HG03521 (cell line): Measurements from ENCODE around the gene MEP1B.
"Not testable (repeated sequence)": the region's sequence is repeated elsewhere in the genome, so short reads cannot be mapped to it uniquely, and the experiment has no call there.

ENCODE experiments used
- ATAC-seq: cut with Tn5 transposase; IDR thresholded peaks from one replicate; pipeline ENCODE4 v1.9.1; 2021; ENCODE audit warnings: mild to moderate bottlenecking, moderate library complexity; ENCODE audit not compliant: unreplicated experiment

MEP1B gene

DNA sequence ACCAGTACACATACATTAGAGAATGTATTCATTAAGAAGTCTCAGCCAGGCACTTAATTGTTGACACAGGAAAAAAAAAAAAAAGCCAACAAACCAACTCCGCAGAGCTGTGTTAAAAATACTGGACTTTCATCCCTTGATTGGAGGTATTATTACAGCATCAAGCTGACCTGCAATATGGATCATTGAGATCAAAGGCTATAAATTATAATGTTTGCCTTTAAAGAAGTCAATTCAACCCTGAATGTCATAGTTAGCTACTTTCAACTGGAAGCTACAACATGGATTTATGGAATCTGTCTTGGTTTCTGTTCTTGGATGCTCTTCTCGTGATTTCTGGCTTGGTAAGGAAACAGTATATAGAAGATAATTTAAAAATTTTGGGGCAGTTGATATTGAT, at the start of gene MEP1B:
Gene MEP1B, plus strand, starts transcription at position 250 of the 400 bp plus-strand sequence. Its CDS starts 32 bp downstream, at position 282.
- no peak for ATAC-seq

DNA sequence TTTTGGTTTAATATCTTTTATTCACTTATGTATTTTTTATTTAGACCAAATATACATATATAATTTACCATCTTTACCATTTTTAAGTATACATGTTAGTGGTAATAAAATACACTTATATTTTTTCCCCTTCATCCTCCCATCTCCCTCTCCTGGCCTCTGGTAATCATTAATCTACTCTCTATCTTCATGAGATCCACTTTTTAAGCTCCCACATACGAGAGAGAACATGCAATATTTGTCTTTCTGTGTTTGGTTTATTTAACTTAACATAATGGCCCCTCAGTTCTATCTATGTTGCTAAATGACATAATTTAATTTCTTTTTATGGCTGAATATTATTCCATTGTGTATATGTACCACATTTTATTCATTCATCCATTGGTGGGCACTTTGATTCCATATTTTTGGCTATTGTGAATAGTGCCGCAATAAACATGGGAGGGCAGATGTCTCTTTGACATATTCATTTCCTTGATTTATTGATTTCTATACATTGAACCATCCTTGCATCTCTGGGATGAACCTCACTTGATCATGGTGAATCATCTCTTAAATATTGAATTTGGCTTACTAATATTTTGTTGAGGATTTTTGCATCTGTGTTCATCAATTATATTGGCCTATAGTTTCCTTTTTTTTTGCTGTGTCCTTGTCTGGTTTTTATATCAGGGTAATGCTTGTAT, 41.5 kb upstream of the MEP1B start:
- ATAC-seq, result no peak

DNA sequence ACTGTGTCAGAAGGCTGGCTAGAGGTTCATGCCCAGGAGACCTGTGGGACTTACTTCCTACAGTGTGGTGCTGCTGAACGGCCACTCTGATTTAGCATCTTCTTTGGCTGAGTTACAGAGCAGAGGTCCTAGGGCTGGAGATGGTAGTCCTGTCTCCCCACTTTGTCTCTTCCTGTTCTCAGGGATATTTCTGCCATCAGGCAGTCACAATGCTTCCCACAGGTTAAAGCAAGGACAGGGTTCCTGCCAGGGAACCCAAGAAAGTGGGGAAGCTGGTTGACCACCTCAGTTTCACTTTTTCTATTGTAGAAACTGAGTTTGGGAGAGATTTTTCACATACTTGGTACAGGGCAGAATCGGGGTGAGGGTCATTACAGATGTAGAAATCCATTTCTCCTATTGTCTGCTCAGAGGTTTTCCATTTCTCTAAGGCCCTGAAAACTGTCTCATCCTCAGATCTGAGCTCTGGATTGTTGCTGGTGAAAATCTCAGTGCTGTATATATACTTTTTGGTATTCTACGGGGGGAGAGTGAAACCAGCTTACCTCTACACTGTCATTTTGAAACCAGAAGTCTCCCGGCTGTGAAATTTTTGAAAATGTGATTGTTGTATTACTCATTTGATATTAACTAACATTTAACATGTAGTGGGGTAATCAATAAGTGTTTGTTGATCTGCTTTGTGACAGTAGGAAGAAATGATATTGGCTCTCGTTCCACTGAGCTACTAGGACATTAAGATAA, 37.0 kb upstream of the MEP1B start:
- peak; percentile 87 for ATAC-seq

DNA sequence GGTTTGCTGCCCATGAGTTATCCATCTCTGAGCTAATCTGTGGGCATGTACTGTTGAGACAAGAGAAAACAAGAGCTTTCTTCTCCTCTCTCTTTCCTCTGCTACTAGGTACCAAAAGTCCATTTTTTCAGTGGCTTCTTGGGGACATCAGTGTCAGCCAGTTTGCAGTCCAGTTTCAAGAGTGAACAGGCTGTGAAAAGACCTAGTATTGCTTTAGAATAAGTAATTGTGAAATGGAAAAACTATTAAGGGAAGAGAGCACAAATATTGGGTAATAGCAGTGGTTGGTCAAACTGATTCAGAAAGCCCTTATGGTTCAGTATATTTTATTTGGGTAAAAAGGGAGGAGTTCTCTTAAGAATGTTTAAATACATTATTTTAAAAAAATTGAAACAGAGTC, 33.0 kb upstream of the MEP1B start:
- no peak for ATAC-seq

DNA sequence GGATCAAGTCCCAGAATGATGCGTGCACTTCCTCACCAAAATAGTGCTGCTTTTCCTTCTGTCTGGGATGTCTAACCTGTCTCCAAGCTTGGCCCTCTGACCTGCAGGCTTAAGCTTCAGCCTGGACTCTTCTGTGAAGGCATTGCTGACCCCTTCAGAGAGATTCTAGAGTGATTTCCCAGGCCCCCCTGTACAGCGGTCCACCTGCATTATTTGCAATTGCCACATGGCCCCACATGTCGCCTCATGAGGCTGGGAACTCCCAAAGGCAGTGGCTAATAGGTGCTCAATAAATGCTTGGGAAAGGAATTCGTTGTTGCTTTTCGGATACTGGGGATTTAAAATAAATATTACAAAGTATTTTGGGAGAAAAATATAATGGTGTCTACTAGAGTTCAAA, 32.3 kb upstream of the MEP1B start:
- ATAC-seq, result no peak

DNA sequence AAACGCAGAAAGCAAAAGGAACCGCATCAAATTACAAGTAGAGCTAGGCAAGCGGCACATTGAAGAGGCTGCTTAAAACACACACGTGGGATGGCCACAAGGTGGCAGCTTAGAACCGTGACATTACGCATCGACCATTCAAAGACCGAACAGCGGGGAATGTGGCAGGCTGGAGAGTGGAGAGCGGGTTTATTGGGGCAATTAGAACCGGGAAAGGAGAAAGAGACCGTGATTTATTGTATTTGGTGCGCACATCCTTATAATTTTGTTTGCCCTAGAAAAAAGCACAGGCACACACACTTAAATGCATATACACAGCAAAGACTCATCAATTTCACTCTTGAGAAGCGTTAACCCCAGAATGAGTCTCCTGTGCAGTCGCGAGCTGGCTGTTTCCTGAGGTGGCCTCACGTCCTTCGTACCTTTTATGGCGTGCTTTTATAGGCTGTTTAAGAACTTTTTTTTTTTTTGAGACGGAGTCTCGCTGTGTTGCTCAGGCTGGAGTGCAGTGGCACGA, 31.7 kb upstream of the MEP1B start:
- peak; percentile 81 for ATAC-seq

DNA sequence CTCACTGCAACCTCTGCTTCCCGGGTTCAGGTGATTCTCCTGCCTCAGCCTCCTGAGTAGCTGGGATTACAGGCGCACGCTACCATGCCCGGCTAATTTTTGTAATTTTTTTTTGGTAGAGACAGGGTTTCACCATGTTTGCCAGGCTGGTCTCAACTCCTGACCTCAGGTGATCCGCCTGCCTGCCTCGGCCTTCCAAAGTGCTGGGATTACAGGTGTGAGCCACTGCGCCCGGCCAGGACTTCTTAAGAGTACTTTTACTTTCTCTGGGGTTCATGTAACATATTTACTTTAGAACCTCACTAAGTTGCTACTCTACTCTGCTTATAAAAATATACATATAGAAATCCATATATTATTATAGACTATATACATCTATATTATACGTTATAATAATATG, 31.2 kb upstream of the MEP1B start:
- not testable (repeated sequence) for ATAC-seq

DNA sequence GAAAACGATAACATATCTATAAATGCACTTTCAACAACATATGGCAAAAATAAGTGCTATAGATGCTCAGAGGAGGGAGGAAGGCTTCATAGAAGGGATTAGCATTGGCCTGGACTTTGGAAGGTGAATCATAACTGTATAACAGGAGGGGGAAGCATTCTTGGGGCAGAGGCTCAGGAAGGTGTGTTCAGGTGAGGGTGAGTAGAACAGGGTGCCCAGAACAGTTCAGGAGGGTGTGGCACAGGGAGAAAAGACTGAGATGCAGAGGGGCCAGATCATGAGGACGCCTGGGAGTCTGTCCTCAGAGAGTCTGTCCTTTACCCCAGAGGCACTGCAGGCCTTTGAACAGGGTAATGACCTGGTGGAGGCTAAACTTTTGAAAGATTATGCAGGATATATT, 29.3 kb upstream of the MEP1B start:
- no peak for ATAC-seq

DNA sequence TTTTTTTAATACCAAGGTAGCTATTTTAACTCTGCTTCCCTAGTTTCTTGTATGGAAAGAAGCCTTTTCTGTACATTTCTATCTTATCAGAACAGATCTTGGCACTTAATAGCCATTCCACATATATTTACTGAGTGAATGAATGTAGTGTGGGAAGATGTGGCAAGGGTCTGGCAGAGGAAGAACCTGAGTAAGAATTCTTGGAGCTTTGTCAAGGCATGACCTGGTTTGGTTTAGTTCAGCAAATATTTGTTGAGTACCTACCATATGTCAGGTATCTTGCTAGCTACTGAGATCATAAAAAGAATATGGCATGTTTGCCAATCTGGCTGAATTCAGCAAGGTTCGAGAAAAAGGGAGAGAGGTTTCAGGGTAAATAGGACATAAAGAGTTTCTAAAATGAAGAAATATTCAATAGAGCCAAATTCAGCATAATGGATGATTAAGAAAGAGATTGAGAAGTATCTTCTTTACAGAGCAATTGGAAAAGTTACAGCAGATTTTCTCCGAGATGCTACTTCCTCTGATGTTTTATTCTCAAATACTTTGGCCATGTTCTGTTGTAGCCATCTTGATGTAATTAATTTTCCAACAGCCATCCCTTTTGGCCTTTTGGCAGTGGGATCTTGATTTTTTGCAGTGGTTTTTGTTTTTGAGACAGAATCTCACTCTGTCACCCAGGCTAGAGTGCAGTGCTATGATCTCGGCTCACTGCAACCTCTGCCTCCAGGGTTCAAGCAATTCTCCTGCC, 21.7 kb upstream of the MEP1B start:
- no peak for ATAC-seq

DNA sequence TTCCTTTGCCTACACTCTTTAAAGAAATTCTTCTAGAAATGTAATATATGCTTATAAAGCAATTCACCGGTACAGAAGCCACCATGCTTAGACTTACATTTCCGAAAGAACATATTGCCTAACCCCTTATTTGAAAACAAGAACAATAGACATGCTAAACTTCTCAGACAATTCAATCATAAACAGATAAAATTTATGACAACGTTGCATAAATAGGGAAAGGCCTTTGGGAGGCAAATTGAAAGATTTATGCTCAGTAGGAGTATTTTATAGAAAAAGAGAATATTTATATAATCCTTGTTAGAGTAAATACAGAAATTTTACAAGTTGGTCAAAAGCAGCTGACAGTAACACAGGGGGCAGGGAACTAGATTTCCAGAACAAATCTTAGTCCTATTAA, 16.2 kb upstream of the MEP1B start:
- ATAC-seq, result no peak

DNA sequence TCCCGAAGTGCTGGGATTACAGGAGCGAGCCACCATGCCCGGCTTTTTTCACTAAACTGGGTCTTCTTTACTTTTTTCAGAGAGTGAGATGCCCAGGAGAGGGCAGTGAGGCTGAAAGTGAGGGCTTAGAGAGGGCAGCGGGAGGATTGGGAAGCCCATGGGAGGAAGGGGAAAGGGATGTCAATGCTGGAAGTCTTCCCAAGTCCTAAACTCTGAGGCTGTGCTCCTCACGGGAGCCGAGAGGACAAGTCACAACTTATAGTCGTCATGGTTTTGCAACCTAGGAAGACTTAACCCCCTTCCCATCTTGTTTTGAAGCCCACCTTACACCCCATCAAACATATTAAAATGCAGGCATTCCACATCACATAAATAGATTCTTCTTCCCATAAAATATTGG, 15.1 kb upstream of the MEP1B start:
- ATAC-seq, result no peak

DNA sequence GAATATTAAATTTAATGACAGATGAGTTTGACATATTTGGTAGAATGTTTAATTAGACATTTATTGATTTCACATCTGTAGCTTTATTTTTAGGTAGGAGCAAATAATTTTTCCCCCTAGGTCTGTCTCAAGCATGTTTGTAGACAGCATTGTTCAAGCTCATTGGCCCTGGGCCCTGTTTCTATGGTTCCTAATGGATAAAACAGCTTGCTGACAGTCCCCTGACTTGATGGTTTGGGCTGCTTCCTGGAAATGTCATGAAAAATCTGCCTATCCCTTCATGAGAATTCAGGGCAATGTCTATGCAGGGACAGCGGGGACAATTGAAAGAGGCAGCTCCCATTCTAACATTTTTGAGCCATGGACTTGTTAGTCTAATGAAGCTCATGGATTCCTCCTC, 14.6 kb upstream of the MEP1B start:
- no peak for ATAC-seq

DNA sequence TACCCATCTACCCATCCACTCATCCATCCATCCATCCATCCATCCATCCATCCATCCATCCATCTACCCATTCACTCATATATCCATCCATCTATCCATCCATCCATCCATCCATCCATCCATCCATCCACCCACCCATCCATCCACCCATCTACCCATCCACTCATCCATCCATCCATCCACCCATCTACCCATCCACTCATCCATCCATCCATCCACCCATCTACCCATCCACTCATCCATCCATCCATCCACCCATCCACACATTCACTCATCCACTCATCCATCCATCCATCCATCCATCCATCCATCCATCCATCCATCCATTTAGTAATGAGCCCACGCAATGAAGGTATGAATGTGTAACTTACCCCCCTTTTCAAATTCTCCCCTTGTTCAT, 13.1 kb upstream of the MEP1B start:
- ATAC-seq, result not testable (repeated sequence)

DNA sequence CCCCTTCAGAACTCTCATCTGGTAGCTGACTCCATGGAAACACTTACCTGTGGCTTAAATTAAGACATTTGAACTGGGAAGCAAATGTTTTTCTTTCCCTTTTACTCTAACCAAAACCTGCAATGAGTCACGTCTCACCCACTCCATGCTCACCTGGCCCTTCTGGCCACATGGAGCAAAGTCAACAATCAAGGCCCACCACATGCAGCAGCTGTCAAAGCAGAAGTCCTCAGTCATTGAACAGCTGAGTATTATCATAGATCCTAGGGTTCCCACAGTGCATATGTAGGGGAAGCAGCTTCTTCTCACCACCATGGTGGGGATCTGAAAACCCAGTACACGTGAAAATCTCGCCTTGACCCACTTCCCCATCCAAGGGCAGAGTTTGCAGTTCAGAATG, 12.3 kb upstream of the MEP1B start:
- ATAC-seq, result no peak

DNA sequence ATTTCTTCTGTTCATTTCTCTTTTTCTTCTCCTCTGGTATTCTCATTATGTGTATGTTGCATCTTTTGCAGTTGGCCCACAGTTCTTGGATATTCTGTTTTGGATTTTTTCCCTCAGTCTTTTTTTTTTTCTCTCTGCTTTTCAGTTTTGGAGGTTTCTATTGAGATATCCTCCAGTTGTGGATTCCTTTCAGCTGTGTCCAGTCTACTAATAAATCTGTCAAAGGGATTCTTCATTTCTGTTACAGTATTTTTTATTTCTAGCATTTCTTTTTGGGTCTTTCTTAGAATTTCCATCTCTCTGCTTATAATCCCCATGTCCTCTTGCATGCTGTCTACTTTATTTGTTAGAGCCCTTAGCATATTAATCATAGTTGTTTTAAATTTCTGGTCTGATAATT, 6.3 kb upstream of the MEP1B start:
- no peak for ATAC-seq

DNA sequence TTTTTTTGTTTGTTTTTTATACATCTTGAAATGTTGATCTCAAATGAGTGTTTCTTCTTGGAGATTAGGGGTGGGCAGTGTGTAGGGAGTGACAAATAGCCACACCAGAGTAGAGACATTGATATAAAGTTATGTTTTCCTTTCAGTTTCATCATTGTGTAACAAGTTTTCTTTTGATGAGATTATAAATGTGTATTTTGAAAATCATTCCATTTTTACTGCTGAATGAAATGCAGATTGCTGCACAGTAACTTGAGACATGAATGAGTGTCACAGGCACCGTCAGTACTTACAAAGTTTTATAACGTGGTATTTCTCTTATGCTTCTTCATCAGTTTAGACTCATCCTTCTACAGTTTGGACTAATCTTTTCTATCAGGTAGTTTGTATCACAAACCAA, 370 bp downstream of the MEP1B start:
- no peak for ATAC-seq

DNA sequence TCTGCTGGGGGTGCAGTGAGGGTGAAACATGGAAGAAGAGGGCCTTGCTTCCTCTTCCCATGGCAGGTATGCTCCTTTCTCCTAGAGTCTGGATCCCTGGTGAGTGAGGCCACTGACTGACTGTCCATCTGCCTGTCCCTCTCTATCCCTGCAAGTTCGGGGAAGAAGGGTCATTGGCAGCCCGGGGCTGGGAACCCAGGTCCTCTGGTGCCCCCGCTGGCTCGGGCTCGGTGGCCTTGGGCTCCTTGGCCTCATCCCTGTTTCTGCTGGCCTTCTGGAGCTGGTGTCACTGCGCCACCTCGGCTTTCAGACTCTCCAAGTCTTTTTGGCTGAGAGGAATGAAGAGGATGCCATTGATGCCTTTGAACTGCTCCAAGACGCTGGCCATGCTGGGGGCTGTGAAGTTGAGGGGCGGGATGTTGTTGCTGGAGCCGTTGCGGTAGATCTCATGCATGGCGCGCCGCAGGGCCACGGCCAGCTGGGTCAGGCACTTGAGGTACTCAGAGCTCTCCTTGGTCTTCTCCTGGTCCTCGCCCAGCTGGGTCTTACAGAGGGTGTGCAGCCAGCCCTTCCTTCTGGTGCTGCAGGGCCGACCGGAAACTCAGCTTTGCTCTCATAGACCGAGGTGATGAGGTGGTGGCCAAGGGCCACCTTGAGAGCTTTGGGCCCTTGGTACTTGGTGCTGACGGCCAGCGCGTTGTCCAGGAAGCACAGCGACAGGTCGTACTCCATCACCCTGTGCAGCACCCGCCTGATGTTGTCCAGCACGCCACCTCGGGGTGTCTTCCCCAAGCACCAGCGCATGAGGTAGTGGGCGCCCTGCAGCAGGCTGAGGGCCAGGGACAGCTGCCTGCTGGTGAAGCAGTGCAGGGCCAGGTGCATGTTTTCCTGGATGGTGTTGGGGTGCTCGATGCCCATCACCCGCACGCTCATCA, 6.3 kb downstream of the MEP1B start:
- ATAC-seq, result no peak

DNA sequence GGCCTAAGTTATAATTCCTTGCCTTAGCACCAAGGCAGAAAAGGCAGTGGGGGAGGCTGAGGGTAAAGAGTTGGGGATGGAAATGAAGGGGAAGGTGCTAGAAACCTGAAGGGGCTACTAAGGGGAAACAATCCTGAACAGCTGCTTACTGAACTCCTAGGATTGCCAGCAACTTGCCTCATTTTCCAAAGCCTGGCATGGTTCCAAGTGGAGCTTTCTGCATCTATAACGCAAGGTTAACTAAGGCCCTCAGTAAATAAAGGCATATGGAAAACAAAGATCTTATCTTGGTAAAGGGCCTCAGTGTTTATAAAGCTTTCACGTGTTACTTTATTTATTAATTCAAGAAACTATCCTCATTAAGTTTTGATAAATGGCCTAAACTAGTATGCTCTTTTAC, 10.9 kb downstream of the MEP1B start:
- no peak for ATAC-seq

DNA sequence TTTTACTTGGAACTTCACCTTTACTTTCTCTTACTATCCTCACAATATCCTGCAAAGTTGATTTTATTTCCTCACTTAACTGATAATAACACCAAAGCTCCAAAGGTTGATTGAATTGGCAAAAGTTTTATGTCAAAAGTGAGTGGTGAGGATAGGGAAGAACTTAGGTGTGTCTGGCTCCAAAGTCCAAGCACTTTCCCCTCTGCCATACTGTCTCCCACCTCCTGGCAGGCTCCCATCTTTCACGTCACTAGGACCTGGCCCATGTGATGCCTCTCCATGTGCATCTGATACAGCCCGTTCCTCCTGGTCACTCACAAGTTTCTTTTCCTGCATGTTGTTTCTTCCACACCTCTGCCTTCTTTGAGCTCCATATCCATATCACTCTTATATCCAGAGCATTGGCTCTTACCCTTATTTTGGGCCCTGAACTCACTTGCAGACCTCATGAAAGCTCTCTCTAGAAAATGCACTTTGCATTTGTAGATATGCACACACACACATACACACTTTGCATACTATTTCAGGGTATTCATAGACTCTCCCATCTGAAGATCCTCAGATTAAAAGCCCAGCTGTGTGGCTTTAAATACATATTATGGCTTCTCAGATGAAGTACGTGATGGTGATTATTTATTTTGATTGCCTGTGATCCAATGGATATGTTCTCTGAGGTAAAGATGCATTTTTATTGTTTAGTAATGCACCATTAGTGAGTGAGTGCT, 12.3 kb downstream of the MEP1B start:
- ATAC-seq, result no peak

DNA sequence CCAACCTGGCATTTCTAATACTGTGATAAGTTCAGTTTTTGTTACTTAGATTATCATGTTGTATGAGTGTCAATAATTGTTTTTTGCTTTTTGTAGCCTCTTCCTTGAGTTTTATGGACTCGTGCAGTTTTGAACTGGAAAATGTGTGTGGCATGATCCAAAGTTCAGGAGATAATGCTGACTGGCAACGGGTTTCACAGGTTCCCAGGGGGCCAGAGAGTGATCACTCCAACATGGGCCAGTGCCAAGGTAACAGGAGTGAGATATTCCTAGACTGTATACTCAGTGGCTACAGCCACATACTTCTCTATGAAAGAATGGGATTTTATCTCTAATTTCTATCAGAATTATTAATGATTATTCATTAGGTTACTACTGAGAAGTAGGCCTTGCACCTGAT, 18.2 kb downstream of the MEP1B start:
- ATAC-seq, result no peak
